Erythroblast (primary cell): Measurements from ENCODE around the gene KDM7A.

Experiments used
- GATA1 ChIP-seq: IDR thresholded peaks from 2 replicates; pipeline ENCODE4 v1.6.1; 2011; ENCODE audit warnings: low read depth, mild to moderate bottlenecking, control low read depth, low read length, moderate library complexity
- POLR2A ChIP-seq: IDR thresholded peaks from 2 replicates; pipeline ENCODE4 v1.6.1; 2011; ENCODE audit warnings: mild to moderate bottlenecking, low read length

- TF ChIP-seq POLR2A (no peak), GATA1 (no peak)
Observed at GRCh38 chr7:140176122-140176701, 571 bp downstream of the KDM7A start.
